Measurements from ENCODE around the gene DACH2. TPM values are rescaled to one million over a fixed set of nuclear protein-coding genes. Genes with fewer than 3 reads are reported as not detected.

DACH2 gene
- polyA plus RNA-seq, 3 donors: not detected

- Histone ChIP-seq H3K27ac (ENCODE audit: low read depth in 1 of 2, low read length in 2 of 2) (no peak overlapping the region), H3K4me2 (replicated peaks; ENCODE audit: extremely low read depth, low read length, poor library complexity, severe bottlenecking) (no peak overlapping the region), H3K9ac (ENCODE audit: insufficient read depth, low read length, poor library complexity, severe bottlenecking) (no peak overlapping the region), H3K4me3 (replicated peaks in 1 of 3; ENCODE audit: low read depth in 2 of 3, low read length in 3 of 3) (no peak overlapping the region), H3K4me1 (ENCODE audit: control insufficient read depth in 1 of 2, insufficient read depth in 2 of 2, low read length in 2 of 2) (no peaks in the 10 kb centered on the region), H3K79me2 (ENCODE audit: insufficient read depth, low read length) (no peaks in the 10 kb centered on the region), H3K9me3 (replicated peaks in 1 of 2; ENCODE audit: control insufficient read depth in 1 of 2, insufficient read depth in 1 of 2, low read length in 2 of 2) (no peaks in the 10 kb centered on the region), H4K20me1 (ENCODE audit: insufficient read depth, low read length) (no peaks in the 10 kb centered on the region), H2AFZ (ENCODE audit: insufficient read depth, low read depth, low read length, poor library complexity, severe bottlenecking) (no peak overlapping the region), H3K27me3 (ENCODE audit: control insufficient read depth in 2 of 2, insufficient read depth in 2 of 2, low read length in 2 of 2) (no peaks in the 10 kb centered on the region), H3K36me3 (replicated peaks in 1 of 2; ENCODE audit: control insufficient read depth in 1 of 2, insufficient read depth in 2 of 2, low read length in 2 of 2) (no peaks in the 10 kb centered on the region)
- Mint-ChIP-seq H3K4me3 (no peak overlapping the region), H3K4me1 (no peaks in the 10 kb centered on the region), H3K9me3 (peaks cover 0 to 2% (median 0%) of the 10 kb centered on the region in 7 donors), H3K36me3 (no peaks in the 10 kb centered on the region), H3K27me3 (ENCODE audit: low read depth in 3 of 3) (no peaks in the 10 kb centered on the region), H3K27ac (no peak overlapping the region)
- WGBS (ENCODE audit: insufficient coverage): no CpG with 5 or more reads among the region's 3 CpGs
- DNase-seq: no peak
- intact Hi-C loops (cut with micrococcal nuclease): no loop called here
- no peak for TF ChIP-seq CTCF (IDR thresholded peaks at IDR 0.05)
Measured at GRCh38 chrX:86369847-86370630, 221.8 kb downstream of the DACH2 start.

GRCh38 chrX:86370927-86371326, 222.7 kb downstream of the DACH2 start:
- Mint-ChIP-seq H3K27ac (no peak overlapping the region), H3K27me3 (ENCODE audit: low read depth in 3 of 3) (no peaks in the 10 kb centered on the region), H3K4me3 (no peak overlapping the region), H3K36me3 (no peaks in the 10 kb centered on the region), H3K4me1 (no peaks in the 10 kb centered on the region), H3K9me3 (peaks cover 0 to 2% (median 0%) of the 10 kb centered on the region in 7 donors)
- Histone ChIP-seq H3K9me3 (replicated peaks in 1 of 2; ENCODE audit: control insufficient read depth in 1 of 2, insufficient read depth in 1 of 2, low read length in 2 of 2) (no peaks in the 10 kb centered on the region), H2AFZ (ENCODE audit: insufficient read depth, low read depth, low read length, poor library complexity, severe bottlenecking) (no peak overlapping the region), H3K79me2 (ENCODE audit: insufficient read depth, low read length) (no peaks in the 10 kb centered on the region), H3K9ac (ENCODE audit: insufficient read depth, low read length, poor library complexity, severe bottlenecking) (no peak overlapping the region), H3K27me3 (ENCODE audit: control insufficient read depth in 2 of 2, insufficient read depth in 2 of 2, low read length in 2 of 2) (no peaks in the 10 kb centered on the region), H3K36me3 (replicated peaks in 1 of 2; ENCODE audit: control insufficient read depth in 1 of 2, insufficient read depth in 2 of 2, low read length in 2 of 2) (no peaks in the 10 kb centered on the region), H4K20me1 (ENCODE audit: insufficient read depth, low read length) (no peaks in the 10 kb centered on the region), H3K4me2 (replicated peaks; ENCODE audit: extremely low read depth, low read length, poor library complexity, severe bottlenecking) (no peak overlapping the region), H3K27ac (ENCODE audit: low read depth in 1 of 2, low read length in 2 of 2) (no peak overlapping the region), H3K4me1 (ENCODE audit: control insufficient read depth in 1 of 2, insufficient read depth in 2 of 2, low read length in 2 of 2) (no peaks in the 10 kb centered on the region), H3K4me3 (replicated peaks in 1 of 3; ENCODE audit: low read depth in 2 of 3, low read length in 3 of 3) (no peak overlapping the region)
- WGBS (ENCODE audit: insufficient coverage): no CpG with 5 or more reads among the region's 1 CpG
- no peak for TF ChIP-seq CTCF (IDR thresholded peaks at IDR 0.05)
- no peak for DNase-seq
- intact Hi-C loops (cut with micrococcal nuclease): no loop called here

Data from CD14-positive monocyte (primary cell).